ENCODE data around the gene AGPAT4. TPM values are rescaled to one million over a fixed set of nuclear protein-coding genes. Genes with fewer than 3 reads are reported as not detected.
"Not testable (repeated sequence)": the region's sequence is repeated elsewhere in the genome, so short reads cannot be mapped to it uniquely, and the experiment has no call there.

The AGPAT4 gene
- total RNA-seq, 1 donor from 2014 or later: 15.3 TPM

GRCh38 chr6:161226009-161226964 lies 47.6 kb downstream of the AGPAT4 start:
- DNase-seq: no peak

DNA sequence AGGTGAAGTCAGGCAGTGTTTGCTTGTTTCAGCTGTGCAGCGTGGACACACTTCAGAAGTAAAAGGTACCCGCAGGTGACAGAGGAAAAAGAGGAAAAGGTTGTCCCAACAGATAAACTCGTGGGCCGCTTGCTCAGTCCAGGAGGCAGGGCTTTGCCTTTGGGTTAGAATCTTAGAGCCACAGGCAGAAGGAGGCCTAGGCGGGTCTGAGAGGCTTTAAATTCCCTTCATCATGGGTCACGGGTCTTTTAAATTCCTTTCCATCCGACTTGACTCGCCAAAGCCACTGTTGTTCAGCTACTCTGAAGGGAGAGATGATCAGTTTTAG lies 48.2 kb downstream of the AGPAT4 start:
- DNase-seq: no peak

DNA sequence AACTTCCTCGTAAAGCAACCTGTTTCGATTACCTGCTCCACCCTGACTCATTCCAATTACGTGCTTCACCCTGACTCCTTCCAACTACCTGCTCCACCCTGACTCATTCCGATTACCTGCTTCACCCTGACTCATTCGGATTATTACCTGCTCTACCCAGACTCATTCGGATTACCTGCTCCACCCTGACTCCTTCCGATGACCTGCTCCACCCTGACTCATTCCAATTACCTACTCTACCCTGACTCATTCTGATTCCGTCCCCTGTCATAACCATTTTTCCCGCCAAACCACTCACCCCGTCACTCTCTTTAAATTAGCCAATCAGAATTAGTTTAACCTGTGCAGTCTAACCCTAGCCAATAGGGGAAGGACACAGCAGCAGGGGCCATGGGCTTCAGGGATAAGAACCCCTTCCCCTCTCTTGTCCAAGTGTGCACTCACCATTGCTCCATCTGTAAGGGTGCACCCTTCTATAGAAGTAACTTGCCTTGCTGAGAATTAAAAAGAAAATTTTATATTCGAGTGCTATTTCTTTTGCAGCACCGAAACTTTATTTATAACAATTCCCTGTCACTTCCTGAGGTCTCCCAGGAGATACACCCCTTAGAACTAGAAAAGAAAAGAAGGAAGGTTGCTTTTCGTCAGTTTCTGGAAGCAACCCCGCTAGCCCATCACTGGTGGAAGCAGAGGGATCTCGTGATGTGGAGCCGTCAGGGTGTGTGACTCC lies 48.7 kb downstream of the AGPAT4 start:
- DNase-seq: not testable (repeated sequence)

DNA sequence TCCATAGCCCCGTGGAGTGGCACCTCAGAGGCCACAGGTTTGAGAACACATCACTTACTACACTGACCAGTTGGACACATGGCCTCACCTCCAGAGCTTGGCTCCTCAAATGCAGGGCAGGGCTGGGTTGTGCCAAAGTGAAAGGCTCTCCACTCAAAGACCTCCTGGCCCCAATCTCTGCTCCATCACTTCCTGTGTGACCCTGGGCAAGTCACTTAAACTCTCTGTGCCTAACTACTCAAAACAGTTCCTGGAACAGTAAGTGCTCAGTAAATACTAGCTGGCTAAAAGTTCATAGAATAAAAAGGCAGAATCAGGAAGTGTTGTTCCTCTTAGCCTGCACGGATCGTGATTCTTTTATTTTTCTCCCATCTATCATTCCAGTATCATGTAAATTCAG lies 50.2 kb downstream of the AGPAT4 start:
- no peak for DNase-seq

DNA sequence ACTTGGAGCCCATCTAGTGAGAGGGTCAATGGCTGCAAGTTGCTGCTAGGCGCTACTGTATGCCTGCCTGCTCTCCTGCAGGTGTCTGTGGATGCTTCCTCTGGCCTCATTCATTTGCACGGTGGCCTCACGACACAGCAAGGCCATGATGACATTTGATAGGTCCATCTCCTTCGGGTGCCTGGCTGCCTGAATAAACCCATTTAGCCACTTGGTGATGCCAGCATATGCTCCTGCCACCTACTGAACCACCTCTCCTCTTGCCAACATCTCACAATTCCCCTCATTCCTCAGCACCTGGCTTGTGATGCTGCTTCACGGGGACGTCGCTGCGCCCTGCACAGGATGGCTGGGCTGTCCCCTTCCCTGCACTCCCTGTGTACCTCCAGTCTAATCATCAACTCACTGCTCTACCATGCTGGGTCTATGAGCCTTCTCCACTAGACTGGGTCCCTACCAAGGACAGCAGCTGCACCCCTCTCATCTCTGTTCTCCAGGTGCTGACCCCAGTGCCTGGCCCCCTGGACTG lies 51.1 kb downstream of the AGPAT4 start:
- no peak for DNase-seq

DNA sequence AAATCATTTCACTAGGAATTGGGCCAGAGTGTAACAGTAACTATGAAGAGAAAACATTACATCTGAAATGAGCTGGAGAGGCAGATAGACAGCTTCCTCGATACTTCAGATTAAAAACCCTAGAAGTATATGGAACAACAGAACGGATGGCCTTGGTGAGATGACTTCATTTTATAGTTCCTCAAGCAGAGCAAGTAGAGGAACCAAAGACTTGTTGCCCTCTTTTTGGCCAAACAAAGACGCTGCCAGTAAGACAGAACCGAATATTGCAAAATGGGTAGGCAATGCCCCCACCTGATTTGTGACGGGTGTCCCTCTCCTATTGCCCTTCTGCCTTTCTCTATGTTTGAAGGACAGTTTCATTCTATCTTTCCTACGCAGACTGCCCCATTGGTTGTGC lies 53.5 kb downstream of the AGPAT4 start:
- DNase-seq: no peak

DNA sequence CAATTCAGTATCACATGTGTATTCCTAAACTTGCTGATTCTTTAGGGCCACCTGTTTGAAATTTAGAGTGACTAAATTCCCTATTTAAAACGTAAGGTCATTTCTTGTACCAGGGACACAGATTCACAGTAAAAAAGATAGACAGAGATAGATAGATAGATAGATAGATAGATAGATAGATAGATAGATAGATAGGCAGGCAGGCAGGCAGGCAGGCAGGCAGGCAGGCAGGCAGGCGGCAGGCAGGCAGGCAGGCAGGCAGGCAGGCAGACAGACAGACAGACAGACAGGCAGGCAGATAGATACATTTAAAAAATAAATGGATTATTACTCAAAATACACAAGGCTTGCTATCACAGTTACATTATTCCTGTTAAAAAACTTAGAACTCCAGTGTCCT lies 54.2 kb downstream of the AGPAT4 start:
- DNase-seq: no peak

- no peak for DNase-seq
These were observed 55.6 kb downstream of the AGPAT4 start for GRCh38 chr6:161218222-161218621.

DNA sequence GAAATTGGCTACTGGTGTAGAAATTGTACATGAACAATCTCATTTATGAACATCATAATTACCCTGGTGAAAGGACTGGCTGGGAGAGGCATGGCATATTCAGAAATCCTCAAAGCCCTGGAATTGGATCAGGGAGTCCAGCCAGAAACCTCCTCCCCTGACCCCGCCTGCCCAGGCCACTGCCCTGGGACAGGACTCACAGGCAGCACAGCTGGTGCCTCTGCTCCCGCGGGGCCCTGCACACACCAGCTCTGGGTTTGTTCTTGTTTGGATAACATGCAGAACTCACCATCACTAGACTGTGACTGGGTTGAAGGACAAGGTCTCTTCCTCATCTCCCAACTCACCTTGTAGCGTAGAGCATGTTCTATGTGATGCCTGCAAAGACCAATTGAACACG lies 56.2 kb downstream of the AGPAT4 start:
- DNase-seq: no peak

DNA sequence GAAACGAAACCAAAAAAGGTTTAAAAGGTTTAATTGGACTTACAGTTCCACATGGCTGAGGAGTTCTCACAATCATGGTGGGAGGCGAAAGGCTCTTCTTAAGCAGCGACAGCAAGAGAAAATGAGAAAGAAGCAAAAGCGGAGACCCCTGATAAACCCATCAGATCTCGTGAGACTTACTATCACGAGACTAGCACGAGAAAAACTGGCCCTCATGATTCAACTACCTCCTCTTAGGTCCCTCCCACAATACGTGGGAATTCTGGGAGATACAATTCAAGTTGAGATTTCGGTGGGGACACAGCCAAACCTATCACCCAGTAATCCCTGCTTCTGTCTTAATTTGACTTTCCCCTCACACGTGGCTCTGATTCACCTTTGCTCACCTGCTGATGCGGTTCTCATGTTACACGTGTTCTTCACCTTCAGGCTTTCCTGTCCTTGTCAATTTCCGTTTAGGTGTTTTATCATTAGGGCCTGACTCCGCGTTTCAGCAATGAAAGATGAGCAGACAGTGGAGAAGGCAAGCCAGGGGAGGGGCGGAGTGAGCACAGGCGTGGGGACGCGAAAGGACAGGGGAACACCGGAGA lies 57.1 kb downstream of the AGPAT4 start:
- DNase-seq: no peak

DNA sequence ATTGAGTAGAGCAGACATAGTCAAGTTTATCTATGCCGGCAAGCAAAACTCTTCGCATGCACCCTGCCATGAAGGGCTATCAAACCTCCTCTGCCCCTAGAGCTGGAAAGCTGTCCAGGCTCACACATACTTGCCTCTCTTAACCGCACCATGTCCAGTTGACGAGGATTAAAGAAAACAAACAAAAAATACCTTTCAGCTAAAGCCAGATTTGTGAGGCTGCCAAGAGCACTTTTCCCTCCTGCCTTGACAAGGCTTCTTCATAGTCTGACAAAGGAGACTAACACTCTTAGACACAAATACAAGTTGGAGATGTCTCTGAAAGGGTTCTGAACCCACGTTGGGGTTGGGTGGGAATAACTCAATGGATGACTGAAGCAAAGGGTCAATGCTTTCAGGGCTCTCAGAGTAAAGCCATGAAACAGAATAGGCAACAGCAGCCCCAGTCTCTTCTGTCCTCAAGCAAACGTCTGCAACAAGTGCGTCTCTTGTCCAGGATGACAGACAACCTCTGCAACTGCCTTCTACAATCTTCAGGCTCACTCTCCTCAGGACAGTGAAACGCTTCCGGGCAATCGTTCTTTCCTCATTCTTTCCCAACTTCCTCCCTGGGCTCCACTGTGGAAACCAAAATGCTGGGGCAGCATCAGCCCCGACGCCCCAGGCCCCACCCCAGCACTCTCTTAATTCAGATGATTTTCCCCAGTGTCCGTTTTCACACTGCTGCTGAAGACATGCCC lies 57.8 kb downstream of the AGPAT4 start:
- DNase-seq: no peak

- DNase-seq: peak; percentile 49
These were observed 58.7 kb downstream of the AGPAT4 start for GRCh38 chr6:161215193-161215592.

- DNase-seq: no peak
These were observed 59.1 kb downstream of the AGPAT4 start for GRCh38 chr6:161214722-161215121.

- no peak for DNase-seq
These were observed 61.0 kb downstream of the AGPAT4 start for GRCh38 chr6:161212902-161213301.

- DNase-seq: no peak
These were observed 62.4 kb downstream of the AGPAT4 start for GRCh38 chr6:161211380-161212035.

DNA sequence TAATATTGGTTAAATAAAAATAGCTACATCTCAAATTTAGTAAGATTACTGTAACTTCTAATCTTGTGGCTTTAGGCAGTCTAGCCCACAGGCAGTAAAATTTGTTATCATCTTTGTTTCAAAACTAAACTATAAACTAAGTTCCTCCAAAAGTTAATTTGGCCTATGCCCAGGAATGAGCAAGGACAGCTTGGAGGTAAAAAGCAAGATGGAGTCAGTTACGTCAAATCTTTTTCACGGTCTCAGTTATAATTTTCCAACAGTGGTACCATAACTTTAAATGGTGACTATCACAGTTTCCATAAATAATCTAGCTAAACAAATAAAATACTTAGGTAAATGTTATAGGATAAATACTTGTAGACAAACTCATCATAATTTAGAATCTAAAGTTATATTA lies 63.0 kb downstream of the AGPAT4 start:
- no peak for DNase-seq

- DNase-seq: no peak
These were observed 66.7 kb downstream of the AGPAT4 start for GRCh38 chr6:161207200-161207599.

- DNase-seq: peak; percentile 20
These were observed 68.8 kb downstream of the AGPAT4 start for GRCh38 chr6:161204866-161205557.

- no peak for DNase-seq
These were observed 73.1 kb downstream of the AGPAT4 start for GRCh38 chr6:161200610-161201370.

- no peak for DNase-seq
These were observed 74.0 kb downstream of the AGPAT4 start for GRCh38 chr6:161199850-161200249.

All from dermis blood vessel endothelial cell (primary cell).